GM18907 (cell line): ENCODE measurements around the gene KIF27.
"Not testable (repeated sequence)": the region's sequence is repeated elsewhere in the genome, so short reads cannot be mapped to it uniquely, and the experiment has no call there.

Experiments
- ATAC-seq: cut with Tn5 transposase; IDR thresholded peaks from one replicate; pipeline ENCODE4 v1.9.1; 2021; ENCODE audit warnings: mild to moderate bottlenecking, moderate library complexity; ENCODE audit not compliant: unreplicated experiment

Gene KIF27

GRCh38 chr9:83817356-83818278 lies 103.6 kb downstream of the KIF27 start, which contains the start of gene GKAP1:
Gene GKAP1 (minus strand): TSS chr9:83817769. CDS start chr9:83806517, 11,252 bp downstream.
- peak; percentile 84 for ATAC-seq

GRCh38 chr9:83817011-83817355 lies 104.2 kb downstream of the KIF27 start:
- not testable (repeated sequence) for ATAC-seq

DNA sequence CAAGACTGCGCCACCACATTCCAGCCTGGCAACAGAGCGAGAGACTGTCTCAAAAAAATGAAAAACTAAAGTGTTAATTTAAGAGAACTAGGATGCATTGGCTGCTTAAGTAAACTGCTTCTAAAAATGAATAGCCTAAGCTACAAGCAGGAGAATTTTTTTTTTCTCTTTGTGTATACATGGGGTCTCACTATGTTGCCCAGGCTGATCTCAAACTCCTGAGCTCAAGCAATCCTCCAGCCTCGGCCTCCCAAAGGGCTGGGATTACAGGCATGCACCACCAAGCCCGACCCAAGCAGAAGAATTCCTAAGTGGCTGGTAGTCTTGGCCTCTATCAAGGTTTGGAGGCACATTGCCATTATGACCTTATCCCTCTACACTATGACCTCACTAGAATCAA lies 106.1 kb downstream of the KIF27 start:
- not testable (repeated sequence) for ATAC-seq

- not testable (repeated sequence) for ATAC-seq
Observed at GRCh38 chr9:83809213-83809612, 112.0 kb downstream of the KIF27 start.

GRCh38 chr9:83804454-83804853 lies 116.8 kb downstream of the KIF27 start:
- ATAC-seq, result not testable (repeated sequence)

DNA sequence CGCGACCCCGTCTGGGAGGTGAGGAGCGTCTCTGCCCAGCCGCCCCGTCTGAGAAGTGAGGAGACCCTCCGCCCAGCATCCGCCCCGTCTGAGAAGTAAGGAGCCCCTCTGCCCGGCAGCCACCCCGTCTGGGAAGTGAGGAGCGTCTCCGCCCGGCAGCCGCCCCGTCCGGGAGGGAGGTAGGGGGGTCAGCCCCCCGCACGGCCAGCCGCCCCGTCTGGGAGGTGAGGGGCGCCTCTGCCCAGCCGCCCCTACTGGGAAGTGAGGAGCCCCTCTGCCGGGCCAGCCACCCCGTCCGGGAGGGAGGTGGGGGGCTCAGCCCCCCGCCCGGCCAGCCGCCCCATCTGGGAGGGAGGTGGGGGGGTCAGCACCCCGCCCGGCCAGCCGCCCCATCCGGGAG lies 117.3 kb downstream of the KIF27 start:
- not testable (repeated sequence) for ATAC-seq

GRCh38 chr9:83800236-83801033 lies 120.8 kb downstream of the KIF27 start:
- no peak for ATAC-seq

- peak; percentile 51 for ATAC-seq
Observed at GRCh38 chr9:83794051-83794450, 127.2 kb downstream of the KIF27 start.

DNA sequence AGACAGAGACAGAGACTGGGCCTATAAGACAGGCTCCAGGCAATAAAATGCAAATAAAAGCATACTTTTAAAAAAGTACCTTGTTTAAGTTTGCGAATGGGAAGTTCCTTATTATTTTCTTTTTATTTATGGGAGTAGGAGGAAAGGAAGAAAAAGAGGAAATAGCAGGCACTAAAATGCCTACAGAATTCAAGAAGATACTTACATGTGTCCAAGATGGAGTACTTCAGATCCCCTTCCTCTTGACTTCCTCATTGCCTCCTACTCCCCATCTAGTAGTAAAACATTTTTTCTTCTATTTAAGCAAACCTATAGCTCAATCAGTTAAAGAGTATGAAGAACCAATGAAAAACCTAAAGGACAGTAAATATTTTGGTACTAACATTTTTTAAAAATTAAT lies 128.5 kb downstream of the KIF27 start:
- no peak for ATAC-seq
